KOPT-K1 (cell line): Measurements from ENCODE around the gene SHC1.

Source experiments
- H3K27ac ChIP-seq: fragments of 200-600 bp; sonication (generic); 2 replicates; pipeline ENCODE4 v1.5.1; 2016; ENCODE audit warnings: antibody characterized with exemption, mild to moderate bottlenecking, low read depth, low read length; ENCODE audit not compliant: poor library complexity, severe bottlenecking
- H3K36me3 ChIP-seq: fragments of 200-600 bp; sonication (generic); 2 replicates; pipeline ENCODE4 v1.5.1; 2017; ENCODE audit warnings: antibody characterized with exemption, mild to moderate bottlenecking, low read length, moderate library complexity; ENCODE audit not compliant: insufficient read depth
- H3K9me3 ChIP-seq: fragments of 200-600 bp; sonication (generic); 2 replicates; pipeline ENCODE4 v1.5.1; 2017; ENCODE audit warnings: antibody characterized with exemption, low read length, mild to moderate bottlenecking; ENCODE audit not compliant: insufficient read depth, poor library complexity, severe bottlenecking

Gene SHC1

DNA sequence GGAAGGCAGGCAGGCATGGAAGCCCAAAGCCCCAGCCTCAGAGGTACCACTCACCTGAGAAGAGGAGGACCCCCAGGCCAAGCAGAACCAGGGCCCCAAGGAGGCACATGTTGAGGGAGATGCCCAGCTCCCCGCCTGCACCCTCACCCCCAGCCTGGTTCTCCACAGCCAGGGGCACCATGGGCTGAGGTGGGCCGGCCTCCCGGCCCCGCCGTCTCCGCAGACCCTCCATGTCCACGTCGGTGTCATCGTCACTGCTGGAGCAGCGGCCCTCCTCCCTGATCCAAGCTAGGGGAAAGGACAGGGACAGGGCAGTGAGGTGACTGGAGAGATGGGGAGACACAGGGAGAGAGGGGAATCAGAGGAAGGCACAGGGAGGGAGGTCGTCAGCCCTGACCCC lies 22.5 kb downstream of the SHC1 start:
- Histone ChIP-seq H3K36me3 (peaks cover 51% of the 10 kb centered on the region), H3K27ac (no peak overlapping the region), H3K9me3 (no peaks in the 10 kb centered on the region)

DNA sequence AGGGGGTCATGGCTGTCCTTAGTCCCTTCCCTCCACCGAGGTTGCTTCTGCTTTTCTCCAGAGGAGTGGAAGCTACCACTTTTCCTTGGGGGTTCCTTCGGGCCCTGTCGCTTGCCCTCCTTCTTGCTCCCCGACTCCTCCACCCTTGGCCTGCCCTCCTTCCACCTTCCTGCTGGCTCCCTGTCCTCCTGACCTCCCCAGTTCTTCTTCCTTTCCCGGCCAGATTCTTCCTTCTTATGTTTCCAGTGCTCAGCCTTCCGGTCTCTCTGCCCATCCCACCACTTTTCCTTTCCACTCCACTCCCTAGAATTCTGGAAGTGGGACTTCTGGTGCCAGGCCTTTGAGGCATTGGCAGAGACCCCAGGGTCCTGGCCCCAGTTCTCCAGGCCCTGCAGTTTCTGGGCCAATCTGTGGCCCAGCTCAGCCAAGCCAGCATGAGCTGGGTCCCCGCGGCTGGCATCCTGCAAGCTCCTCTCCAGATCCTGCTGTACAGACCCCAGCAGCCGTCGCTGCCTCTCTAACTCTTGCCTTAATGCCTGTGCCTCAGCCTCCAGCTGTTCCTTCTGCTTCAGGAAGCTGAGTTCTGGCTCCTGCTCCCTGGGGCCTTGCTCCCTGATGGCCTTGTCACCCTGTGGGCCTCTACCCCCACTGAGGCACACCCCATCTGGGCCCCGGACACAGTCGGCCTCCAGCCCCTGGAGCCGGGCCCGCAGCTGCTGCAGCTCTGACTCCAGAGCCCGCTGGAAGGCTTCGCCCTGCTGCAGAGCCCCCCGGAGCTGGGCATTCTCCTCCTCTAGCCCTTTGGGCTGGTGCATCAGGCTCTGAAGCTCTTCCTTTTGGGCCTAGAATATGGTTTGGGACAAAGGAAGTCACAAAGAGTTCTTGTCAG lies 24.3 kb downstream of the SHC1 start:
- H3K36me3 ChIP-seq, result peaks cover 50% of the 10 kb centered on the region
- no peaks in the 10 kb centered on the region for H3K9me3 ChIP-seq
- H3K27ac ChIP-seq, result no peak overlapping the region

DNA sequence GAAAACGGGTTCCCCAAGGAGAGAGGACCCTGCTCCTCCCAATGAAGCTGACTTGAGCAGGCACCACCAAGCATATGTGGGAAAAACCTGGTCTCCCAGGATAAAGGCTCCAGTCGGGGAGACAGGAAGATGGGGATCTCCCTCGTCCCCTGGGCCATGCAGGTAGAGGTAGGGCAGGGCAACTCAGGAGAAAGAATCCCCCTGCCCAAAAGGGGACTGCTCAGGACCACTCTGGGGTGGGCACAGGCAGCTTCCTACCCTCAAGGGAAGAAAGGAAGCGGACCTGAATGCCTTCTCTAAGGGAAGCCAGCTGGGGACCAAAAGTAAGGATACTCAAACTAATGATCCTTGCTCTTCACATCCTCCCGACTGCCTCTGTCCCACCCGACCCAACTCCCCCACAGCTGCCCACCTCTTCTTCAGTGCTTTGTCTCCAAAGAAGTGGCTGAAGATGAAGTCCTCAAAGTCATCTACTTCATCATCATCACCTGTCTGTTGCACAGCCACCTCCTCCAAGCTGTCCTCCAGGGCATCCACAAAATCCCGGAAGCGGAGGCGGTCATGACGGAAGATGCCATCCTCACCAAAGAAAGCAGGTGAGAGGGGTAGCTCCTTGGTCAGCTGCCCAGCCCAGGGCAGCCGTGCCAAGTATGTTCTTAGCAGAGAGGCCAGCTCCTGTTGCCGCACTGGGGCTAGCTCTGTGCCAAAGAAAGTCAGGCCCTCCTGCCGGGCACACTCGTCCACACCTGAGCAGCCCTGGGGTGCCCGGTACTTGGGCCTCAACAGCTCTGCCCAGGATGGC lies 25.2 kb downstream of the SHC1 start:
- Histone ChIP-seq H3K9me3 (no peaks in the 10 kb centered on the region), H3K36me3 (peaks cover 42% of the 10 kb centered on the region), H3K27ac (no peak overlapping the region)

DNA sequence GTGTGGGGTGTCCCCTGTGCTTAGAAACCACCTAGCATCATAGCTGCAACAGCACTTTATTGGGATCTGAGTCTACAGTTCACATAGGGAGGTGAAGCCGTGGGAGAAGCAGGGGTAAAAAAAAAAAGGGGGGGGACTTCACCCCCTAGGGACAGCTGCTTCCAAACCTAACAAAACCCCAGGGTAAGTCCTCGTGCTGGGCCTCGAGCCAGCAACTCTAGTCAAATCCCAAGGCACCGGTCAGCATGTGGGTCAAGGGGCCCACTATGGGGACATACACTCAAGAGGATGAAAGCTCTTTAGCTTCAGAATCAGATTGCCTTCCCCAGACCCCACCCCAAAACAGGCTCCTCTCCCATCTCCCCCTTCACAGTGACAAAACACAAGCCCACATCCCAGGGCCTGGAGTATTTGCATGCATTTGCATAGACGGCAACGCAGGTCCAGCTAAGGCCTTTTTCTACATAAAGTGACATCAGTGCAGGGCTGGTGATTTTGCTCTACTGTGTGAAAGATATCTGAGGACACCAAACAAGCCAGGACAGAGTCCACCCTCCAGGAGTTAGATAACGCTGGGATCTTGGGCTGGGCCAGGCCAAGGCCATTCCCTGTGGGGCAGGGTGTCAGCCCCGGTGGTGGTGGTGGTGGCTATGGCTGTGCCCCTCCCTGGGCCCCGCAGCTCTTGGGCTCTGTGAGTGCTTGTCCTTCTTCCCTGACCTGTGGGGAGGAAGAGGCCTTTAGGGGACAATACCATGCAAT lies 26.0 kb downstream of the SHC1 start:
- Histone ChIP-seq H3K36me3 (peaks cover 41% of the 10 kb centered on the region), H3K9me3 (no peaks in the 10 kb centered on the region), H3K27ac (peak overlapping the region; percentile 11)

DNA sequence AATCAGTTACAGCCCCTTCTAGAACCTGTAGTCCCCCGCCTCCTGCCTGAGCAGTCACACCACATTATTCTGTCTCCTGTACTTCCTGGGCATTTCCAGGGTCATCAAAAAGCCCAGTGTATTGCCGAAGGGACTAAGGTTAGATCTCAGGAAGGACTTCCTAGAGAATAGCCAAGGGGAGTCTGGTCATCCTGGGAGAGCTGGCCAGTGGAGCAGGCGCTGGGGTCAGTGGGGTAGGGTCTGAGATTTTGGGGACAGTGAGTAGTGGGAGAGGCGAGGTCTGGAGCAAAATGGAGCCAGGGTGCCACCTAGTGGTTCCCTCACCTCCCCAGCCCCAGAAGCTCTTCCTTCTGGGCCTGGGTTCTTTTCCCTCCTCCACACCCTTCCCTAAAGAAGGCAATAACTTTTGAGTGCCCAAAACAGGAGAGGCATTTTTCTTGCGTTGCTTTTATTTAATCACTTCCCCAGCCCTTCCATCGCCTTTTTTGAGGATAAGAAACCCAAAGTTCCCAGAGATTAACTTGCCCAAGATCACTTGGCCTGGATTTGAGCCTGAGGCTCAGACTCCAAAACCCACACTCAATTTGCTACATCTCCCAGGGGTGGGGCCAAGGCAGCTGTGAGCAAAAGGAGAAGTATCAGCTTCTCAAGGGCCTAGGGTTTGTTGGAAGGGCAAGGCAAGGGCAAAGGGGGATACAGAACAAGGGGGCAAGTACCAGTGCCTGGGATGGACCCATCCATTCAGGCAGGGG lies 26.7 kb downstream of the SHC1 start:
- peak overlapping the region; percentile 92 for H3K27ac ChIP-seq
- no peaks in the 10 kb centered on the region for H3K9me3 ChIP-seq
- peaks cover 41% of the 10 kb centered on the region for H3K36me3 ChIP-seq

DNA sequence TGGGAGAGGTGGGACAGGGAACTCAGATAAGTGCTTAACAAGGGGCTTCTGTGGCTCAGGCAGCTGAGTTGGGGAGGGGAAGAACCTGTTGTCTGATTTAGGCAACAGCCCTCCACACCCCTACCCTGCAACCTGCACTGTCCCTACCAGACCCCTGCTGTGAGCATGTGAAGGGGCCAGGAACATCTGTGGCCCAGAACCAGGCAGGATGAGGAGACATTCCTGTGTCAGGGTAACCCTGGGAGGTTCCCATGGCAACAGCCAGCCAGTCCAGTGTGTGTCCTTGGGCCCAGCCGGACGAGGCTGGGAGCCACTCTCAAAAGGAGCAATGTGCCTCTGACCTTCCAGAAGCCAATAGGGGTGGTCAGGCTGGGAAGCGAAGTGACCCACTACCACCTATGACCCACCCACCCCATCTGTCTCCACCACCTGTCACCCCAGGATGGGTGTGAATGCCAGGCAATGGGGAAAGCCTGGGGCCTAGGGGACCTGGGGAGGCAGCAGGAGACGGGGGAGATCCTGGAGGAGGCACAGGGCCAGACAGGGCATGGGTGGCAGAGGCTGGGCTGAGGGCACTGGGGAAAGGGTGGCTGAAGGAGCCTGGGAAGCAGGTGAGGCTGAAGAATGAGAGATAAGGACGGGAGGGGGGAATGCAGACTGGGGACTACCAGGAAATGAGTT lies 29.1 kb downstream of the SHC1 start:
- H3K36me3 ChIP-seq, result peaks cover 23% of the 10 kb centered on the region
- no peaks in the 10 kb centered on the region for H3K9me3 ChIP-seq
- peak overlapping the region; percentile 92 for H3K27ac ChIP-seq

DNA sequence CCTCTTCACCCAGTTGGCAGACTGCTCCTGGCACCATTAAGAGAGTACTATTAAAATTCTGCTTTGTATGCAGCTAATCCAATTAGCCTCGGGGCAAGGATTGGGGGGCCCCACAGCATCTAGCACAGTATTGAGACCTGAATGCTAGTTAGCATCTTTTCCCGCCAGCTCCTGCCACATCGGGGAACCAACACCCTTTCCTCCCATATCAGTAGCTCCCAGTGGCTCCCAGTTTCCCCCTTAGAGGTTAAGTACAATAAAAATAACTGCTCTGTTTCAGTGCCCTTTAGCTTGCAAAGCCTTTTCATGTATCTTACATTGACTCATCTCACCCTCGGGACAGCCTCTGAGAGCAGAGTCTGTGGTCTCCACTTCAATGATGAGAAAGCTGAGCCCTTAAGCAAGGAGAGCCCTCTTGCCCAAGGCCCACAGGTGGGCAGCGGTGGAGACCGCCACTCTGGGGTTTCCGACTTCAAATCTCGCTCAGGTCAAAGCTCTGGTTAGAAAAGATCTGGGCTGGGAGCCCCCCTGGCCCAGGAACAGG lies 29.8 kb downstream of the SHC1 start:
- Histone ChIP-seq H3K9me3 (no peaks in the 10 kb centered on the region), H3K27ac (peak overlapping the region; percentile 92), H3K36me3 (peaks cover 15% of the 10 kb centered on the region)

DNA sequence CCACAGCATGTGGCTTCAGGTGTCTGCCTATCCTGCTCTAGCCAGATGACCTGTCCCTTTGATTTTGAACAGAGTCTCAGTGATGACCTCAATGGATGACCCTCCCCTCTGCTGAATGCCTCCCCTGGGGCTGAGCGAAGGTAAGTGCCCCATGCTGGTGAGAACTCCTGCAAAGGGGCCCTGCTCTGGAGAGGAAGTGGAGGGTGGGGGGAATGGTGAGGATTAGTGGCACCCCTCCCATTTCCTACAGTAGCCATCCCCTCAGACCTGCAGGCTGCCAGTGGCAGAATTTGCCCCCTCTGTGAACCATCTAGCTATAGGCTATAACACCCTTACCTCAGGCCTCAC lies 30.4 kb downstream of the SHC1 start:
- no peaks in the 10 kb centered on the region for H3K9me3 ChIP-seq
- peaks cover 10% of the 10 kb centered on the region; the same call in 1 of the 2 replicates for H3K36me3 ChIP-seq
- peak overlapping the region; percentile 92 for H3K27ac ChIP-seq

DNA sequence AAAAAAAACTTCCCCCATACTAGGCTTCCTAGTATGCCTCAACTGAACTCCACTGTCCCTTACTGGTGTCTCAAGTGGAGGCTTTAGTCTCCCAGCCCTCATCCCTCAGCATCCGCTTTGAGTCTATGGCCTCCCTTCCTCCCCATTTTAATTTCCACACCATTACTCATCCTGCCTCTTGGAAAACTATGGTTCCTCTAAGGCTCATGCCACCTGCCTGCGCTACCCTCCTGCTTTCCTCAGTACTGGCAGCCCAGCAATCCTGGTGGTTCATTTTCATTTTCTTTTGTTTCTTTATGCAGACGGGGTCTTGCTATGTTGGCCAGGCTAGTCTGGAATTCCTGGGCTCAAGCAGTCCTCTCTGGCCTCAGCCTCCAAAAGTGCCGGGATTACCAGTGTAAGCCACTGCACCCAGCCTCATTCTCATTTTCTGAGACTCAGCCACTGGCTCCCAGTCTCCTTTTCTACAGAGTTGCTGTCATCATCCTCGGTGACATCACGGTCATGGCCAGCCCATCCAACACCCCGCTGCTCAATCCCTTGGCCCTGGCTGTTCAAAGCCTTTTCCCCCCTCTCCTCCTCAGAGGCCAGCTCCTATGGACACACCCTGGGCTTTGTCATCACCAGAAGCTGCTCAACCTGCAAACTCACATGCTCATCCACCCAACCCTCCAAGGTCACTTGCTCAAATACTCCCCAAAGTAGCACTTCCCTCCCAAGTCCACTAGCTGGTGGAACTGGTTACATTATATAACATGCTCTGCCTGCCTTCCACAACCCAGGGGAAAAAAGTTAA lies 31.7 kb downstream of the SHC1 start:
- no peak overlapping the region for H3K27ac ChIP-seq
- no peaks in the 10 kb centered on the region for H3K9me3 ChIP-seq
- no peaks in the 10 kb centered on the region for H3K36me3 ChIP-seq

DNA sequence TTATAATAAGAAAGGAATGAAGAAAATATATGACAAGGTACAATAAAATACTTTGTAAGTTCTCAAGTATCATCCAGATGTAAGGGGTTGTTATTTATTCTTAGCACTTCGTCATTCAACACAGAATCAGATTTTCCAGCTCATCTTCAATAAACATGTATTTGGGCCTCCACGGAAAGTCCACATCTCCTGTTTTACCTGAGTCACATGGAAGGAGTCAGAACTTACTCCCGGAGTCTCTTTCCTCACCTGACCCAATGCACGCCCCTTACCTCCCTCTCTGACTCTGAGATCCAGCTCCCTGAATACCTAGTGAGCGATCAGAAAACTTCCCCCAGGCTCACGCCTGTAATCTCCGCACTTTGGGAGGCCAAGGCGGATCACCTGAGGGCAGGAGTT lies 32.6 kb downstream of the SHC1 start:
- H3K27ac ChIP-seq, result peak overlapping the region; percentile 92
- no peaks in the 10 kb centered on the region for H3K36me3 ChIP-seq

DNA sequence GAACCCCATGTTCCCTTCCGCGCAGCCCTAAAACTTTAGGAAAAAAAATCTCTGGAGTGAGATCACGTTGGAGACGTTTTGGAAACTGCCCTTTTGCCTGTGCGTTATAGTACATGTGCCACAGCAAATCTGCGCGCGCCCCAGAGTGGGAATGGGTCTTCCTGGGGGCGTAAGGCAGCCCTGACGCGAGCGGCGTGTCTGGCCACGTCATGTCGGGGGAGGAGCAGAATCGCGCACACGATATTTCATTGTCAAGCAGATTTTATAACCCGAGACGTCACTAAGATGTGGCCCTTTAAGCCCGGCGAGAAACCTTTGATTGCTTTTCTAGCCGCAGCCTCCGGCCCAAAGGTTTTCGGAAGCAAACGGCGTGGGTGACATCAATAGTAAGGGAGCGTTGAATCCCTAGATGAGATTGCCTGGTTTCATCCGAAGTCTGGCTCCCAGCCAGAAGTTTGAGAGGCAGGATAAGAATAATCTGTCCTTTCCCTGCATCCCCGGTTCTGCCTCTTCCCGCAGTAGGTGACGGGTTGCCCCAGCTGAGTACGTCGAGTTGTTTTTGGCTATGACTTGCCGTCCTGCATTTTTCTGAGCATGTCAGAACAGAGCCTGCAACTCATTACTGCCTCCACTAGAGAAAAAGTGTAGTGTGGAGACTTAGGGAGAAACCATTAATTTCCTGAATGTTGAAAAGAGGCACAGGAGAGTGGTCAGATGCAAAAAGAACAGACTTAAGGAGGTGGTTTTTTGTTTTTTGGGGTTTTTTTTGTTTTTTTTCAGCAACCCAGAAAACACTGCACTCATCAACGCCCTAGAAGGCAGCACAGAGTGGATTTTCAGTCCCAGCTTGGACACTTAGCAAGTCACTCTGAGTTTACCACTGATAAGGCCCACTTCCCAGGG lies 33.2 kb downstream of the SHC1 start:
- Histone ChIP-seq H3K27ac (peak overlapping the region; percentile 92), H3K9me3 (no peaks in the 10 kb centered on the region), H3K36me3 (no peaks in the 10 kb centered on the region)

More for the DNA sequence above, 32.6 kb downstream of the SHC1 start:
- no peaks in the 10 kb centered on the region for H3K9me3 ChIP-seq

DNA sequence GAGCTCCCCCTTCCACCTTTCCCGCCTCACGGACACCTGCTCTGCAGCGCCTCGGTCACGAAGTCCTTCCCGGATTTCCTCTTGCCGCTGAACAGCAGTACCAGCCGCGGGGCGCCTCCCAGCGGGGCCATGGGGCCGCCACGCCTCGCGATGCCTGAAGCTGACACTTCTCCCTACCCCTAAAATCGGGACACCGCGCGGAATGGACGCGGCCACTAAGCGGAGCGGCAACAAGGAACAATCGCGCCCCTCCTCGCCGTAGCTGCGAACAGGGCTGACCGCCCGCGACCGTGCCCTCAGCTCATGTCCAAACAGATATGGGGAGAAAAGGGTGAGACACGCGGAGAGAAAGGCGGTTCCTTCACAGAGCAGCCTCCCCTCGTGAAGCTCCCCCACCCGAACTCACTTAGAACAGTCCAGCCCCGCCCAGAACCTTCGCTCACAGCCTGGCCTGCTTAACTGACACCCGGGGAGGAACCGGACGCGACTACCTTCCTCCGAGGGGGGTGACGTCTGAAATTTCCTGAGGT lies 33.9 kb downstream of the SHC1 start, which contains the start of gene PMVK:
Gene PMVK (minus strand): TSS at position 165 of the 530 bp plus-strand sequence. CDS start 34 bp downstream, at position 131.
- Histone ChIP-seq H3K27ac (peak within 1 kb of the TSS; percentile 92), H3K9me3 (no peaks in the 10 kb centered on the region), H3K36me3 (peaks cover 6% of the 10 kb centered on the region; the same call in 1 of the 2 replicates)
